IPS-15b (cell line): ENCODE measurements around the gene PRMT6.

Source experiments
- H3K27me3 ChIP-seq: one replicate; pipeline ENCODE4 v1.6.1; 2013; ENCODE audit warnings: low read length; ENCODE audit not compliant: control insufficient read depth, insufficient read depth
- H3K36me3 ChIP-seq: one replicate; pipeline ENCODE4 v1.6.1; 2013; ENCODE audit warnings: low read length; ENCODE audit not compliant: control insufficient read depth, insufficient read depth
- H3K4me1 ChIP-seq: one replicate; pipeline ENCODE4 v1.6.1; 2013; ENCODE audit warnings: mild to moderate bottlenecking, low read length; ENCODE audit not compliant: control insufficient read depth, insufficient read depth
- H3K4me3 ChIP-seq: one replicate; pipeline ENCODE4 v1.5.1; 2013; ENCODE audit warnings: low read depth, low read length
- H3K9ac ChIP-seq: one replicate; pipeline ENCODE4 v1.6.1; 2013; ENCODE audit warnings: low read depth, mild to moderate bottlenecking, low read length
- H3K9me3 ChIP-seq: one replicate; pipeline ENCODE4 v1.6.1; 2013; ENCODE audit warnings: mild to moderate bottlenecking, low read length; ENCODE audit not compliant: control insufficient read depth, insufficient read depth

Gene PRMT6

DNA sequence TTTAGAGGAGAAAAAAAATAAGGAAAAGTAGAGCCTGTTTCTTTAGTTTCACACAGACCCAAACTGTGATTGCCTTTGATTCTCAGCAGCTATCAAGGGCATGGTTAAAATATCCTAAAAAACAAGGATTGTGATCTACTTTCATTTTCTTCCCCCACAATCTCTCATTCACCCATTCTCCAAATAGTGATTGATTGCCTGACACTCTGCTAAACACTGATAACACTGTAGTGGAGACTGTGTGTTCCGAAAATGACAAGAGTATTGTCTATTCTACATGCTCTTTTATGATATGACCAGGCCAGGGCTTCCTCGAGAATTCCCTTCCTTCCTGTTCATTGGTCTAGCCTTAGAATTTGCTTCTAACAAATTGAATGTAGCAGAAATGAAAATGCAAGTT, 40.2 kb downstream of the PRMT6 start:
- Histone ChIP-seq H3K4me1 (no peaks in the 10 kb centered on the region), H3K4me3 (no peak overlapping the region), H3K36me3 (no peaks in the 10 kb centered on the region), H3K27me3 (no peaks in the 10 kb centered on the region), H3K9ac (no peak overlapping the region), H3K9me3 (no peaks in the 10 kb centered on the region)

- H3K4me3 ChIP-seq = no peak overlapping the region
- H3K4me1 ChIP-seq = no peaks in the 10 kb centered on the region
- H3K9me3 ChIP-seq = no peaks in the 10 kb centered on the region
- H3K36me3 ChIP-seq = no peaks in the 10 kb centered on the region
- H3K27me3 ChIP-seq = no peaks in the 10 kb centered on the region
- no peak overlapping the region for H3K9ac ChIP-seq
These were observed 42.5 kb downstream of the PRMT6 start for GRCh38 chr1:107098961-107099360.

DNA sequence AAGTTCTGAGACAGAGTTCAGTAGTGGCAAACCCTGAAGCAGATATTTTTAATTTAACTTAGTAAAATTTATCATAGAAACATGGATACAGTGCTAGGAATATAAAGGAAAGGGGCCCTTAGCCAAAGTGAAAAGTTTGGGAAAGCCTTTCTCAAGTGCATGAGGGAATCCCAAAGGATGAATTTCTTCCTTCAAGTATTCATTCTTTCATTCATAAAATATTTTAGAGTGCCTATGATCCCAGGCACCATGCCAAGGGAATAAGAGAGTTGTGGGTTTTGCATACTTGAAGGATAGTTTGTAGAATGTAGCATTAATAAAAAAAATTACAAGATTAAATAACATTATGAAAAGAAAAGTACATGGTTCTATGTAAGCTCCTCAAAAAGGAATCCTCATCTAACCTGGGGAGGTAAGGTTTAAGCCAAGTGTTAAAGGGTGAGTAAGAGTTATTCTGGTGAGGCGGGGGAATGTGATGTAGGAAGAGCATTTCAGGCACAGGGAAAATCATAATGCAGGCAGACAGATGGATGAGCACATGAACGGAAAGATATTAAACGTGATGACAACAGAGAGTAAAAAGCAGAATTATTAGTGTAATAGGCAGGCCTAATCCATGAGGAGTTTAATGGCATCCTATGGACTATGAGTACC, 44.0 kb downstream of the PRMT6 start:
- Histone ChIP-seq H3K4me3 (no peak overlapping the region), H3K27me3 (no peaks in the 10 kb centered on the region), H3K9ac (no peak overlapping the region), H3K9me3 (no peaks in the 10 kb centered on the region), H3K4me1 (no peaks in the 10 kb centered on the region), H3K36me3 (no peaks in the 10 kb centered on the region)

GRCh38 chr1:107105914-107106313, 49.4 kb downstream of the PRMT6 start:
- no peak overlapping the region for H3K4me3 ChIP-seq
- H3K4me1 ChIP-seq = no peaks in the 10 kb centered on the region
- H3K27me3 ChIP-seq = no peaks in the 10 kb centered on the region
- no peaks in the 10 kb centered on the region for H3K9me3 ChIP-seq
- no peak overlapping the region for H3K9ac ChIP-seq
- H3K36me3 ChIP-seq = no peaks in the 10 kb centered on the region
